Measurements from ENCODE around the gene ZNF418.
"Not testable (repeated sequence)": the region's sequence is repeated elsewhere in the genome, so short reads cannot be mapped to it uniquely, and the experiment has no call there.

ZNF418 gene

DNA sequence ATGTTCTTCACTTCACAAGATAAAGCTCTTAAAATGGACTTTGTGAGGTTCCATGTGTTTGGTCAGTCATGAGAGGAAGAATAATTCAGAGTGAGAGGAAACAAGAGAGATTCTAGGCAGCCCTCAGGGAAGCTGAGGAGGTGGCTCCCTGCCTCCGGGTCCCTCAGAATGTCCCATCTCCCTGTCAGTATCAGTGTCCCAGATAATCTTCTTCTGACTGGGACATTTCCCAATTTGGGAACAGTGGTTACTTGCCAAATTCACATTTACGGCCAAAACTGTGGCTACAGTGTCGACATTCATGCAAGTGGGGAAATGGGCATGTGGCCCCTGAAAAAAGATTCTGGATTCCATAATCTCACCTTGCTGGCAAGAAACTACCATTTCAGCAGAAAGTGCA, 27.8 kb downstream of the ZNF418 start:
- DNase-seq (ENCODE audit: low read depth, low spot score), result no peak
- Histone ChIP-seq H3K36me3 (ENCODE audit: insufficient read depth, low read length) (peaks cover 39% of the 10 kb centered on the region), H3K27ac (no peak overlapping the region)

DNA sequence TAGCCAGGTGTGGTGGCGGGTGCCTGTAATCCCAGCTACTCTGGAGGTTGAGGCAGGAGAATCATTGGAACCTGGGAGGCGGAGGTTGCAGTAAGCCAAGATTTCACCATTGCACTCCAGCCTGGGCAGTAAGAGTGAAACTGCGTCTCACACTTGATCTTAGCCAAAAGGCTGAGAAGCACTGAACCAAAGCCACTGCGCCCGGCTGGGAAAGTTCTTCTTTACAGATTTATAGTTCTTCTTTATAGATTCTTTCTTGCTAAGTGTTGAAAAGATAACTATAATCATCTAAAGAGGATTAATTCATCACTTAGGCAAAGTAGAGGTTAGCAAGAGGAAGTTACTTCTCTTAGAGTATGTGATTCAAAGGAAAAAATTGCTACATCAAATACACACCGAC, 29.9 kb downstream of the ZNF418 start:
- no peak overlapping the region for H3K4me3 ChIP-seq
- peaks cover 19% of the 10 kb centered on the region; the same call in 1 of the 2 replicates for H3K36me3 ChIP-seq (ENCODE audit: insufficient read depth, low read length)
- TF ChIP-seq FOXP2 (optimal IDR thresholded peaks at IDR 0.05; ENCODE audit: control extremely low read depth, extremely low read length, insufficient read depth), result no peak
- no peak for TF ChIP-seq POLR2AphosphoS5 (IDR thresholded peaks at IDR 0.05; ENCODE audit: borderline replicate concordance, low read depth, low read length)
- TF ChIP-seq EZH2 (IDR thresholded peaks at IDR 0.05), result no peak
- H3K27ac ChIP-seq, result no peak overlapping the region
- no peak overlapping the region for H3K9ac ChIP-seq (ENCODE audit: insufficient read length)
- H3K9me3 ChIP-seq (ENCODE audit: low read depth, low read length), result 0 out of 2 replicates have a peak, but pooled peaks cover 2% of the 10 kb centered on the region
- no peak for DNase-seq (ENCODE audit: low read depth, low spot score)

More for the DNA sequence above, 27.8 kb downstream of the ZNF418 start:
- no peak overlapping the region for H3K4me3 ChIP-seq
- H3K9ac ChIP-seq (ENCODE audit: insufficient read length), result no peak overlapping the region
- TF ChIP-seq FOXP2 (optimal IDR thresholded peaks at IDR 0.05; ENCODE audit: control extremely low read depth, extremely low read length, insufficient read depth), result no peak
- no peak for TF ChIP-seq EZH2 (IDR thresholded peaks at IDR 0.05)
- no peak for TF ChIP-seq POLR2AphosphoS5 (IDR thresholded peaks at IDR 0.05; ENCODE audit: borderline replicate concordance, low read depth, low read length)
- H3K9me3 ChIP-seq (ENCODE audit: low read depth, low read length), result 0 out of 2 replicates have a peak, but pooled peaks cover 2% of the 10 kb centered on the region

DNA sequence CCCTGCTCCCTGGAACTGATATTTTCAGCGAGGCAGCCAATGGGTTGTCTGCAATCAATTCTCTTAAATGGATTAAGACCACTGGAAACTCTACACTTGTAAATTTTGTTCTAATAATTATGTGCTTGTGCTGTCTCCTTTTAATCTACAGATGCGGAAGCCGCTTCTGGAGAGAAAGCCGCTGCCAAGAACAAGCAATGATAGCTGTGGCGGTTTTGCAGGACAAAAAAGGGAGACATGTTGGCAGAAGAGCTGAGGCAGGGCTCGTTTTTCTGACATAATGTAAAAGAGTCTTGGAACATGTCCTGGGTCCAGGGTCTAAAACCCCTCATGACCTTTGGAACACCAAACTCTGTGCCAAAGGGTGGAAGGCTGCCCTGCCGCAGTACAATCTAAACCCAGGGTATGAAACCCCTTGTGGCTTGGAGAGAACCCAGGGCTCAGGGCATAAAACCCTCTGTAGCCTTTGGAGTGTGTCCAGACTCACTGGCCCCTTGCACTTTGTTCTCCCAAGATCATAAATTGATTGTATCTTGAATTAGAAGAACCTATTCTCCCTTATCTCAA, 31.5 kb downstream of the ZNF418 start:
- Histone ChIP-seq H3K4me3 (no peak overlapping the region), H3K27ac (no peak overlapping the region), H3K36me3 (ENCODE audit: insufficient read depth, low read length) (peaks cover 13% of the 10 kb centered on the region; the same call in 1 of the 2 replicates), H3K9me3 (ENCODE audit: low read depth, low read length) (0 out of 2 replicates have a peak, but pooled peaks cover 2% of the 10 kb centered on the region), H3K9ac (ENCODE audit: insufficient read length) (no peak overlapping the region)
- TF ChIP-seq POLR2AphosphoS5 (IDR thresholded peaks at IDR 0.05; ENCODE audit: borderline replicate concordance, low read depth, low read length) (no peak), FOXP2 (optimal IDR thresholded peaks at IDR 0.05; ENCODE audit: control extremely low read depth, extremely low read length, insufficient read depth) (no peak), EZH2 (IDR thresholded peaks at IDR 0.05) (no peak)
- DNase-seq (ENCODE audit: low read depth, low spot score), result no peak

DNA sequence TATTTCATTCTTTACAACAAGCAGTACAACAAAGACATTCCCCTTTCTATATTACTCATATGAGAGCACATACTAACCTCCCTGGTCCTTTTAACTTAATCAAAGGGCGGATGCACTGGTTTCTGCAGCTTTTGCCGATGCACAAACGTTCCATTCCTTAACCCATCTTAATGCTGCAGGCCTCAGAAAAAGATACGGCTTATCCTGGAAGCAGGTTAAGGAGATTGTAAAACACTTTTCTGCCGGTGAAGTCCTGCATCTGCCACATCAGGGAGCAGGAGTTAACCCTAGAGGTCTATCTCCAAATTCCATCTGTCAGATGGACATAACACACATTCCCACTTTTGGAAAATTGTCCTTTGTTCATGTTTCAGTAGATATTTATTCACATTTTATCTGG, 34.9 kb downstream of the ZNF418 start:
- no peak for DNase-seq (ENCODE audit: low read depth, low spot score)
- Histone ChIP-seq H3K9me3 (ENCODE audit: low read depth, low read length) (no peaks in the 10 kb centered on the region), H3K27ac (no peak overlapping the region), H3K9ac (ENCODE audit: insufficient read length) (no peak overlapping the region), H3K36me3 (ENCODE audit: insufficient read depth, low read length) (no peaks in the 10 kb centered on the region), H3K4me3 (no peak overlapping the region)
- TF ChIP-seq FOXP2 (optimal IDR thresholded peaks at IDR 0.05; ENCODE audit: control extremely low read depth, extremely low read length, insufficient read depth) (no peak), POLR2AphosphoS5 (IDR thresholded peaks at IDR 0.05; ENCODE audit: borderline replicate concordance, low read depth, low read length) (no peak), EZH2 (IDR thresholded peaks at IDR 0.05) (no peak)

DNA sequence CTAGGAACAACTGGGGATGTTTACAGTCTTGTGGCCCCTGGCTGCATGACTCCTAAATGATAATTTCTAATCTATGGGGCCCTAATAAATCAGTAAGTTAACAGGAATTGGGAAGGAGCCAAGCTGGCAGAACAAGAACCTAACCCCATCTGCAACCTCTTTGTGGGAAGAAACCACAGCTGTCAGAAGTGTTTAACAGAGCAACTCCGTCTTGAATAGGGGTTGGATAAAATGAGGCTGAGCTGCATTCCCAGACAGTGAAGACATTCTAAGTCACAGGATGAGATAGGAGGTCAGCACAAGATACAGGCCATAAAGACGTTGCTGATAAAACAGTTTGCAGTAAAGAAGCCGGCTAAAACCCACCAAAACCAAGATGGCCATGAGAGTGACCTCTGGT, 44.5 kb downstream of the ZNF418 start:
- not testable (repeated sequence) for H3K4me3 ChIP-seq; H3K9me3 ChIP-seq (ENCODE audit: low read depth, low read length); H3K27ac ChIP-seq; H3K9ac ChIP-seq (ENCODE audit: insufficient read length); DNase-seq (ENCODE audit: low read depth, low spot score)
- peaks cover 21% of the 10 kb centered on the region for H3K36me3 ChIP-seq (ENCODE audit: insufficient read depth, low read length)

DNA sequence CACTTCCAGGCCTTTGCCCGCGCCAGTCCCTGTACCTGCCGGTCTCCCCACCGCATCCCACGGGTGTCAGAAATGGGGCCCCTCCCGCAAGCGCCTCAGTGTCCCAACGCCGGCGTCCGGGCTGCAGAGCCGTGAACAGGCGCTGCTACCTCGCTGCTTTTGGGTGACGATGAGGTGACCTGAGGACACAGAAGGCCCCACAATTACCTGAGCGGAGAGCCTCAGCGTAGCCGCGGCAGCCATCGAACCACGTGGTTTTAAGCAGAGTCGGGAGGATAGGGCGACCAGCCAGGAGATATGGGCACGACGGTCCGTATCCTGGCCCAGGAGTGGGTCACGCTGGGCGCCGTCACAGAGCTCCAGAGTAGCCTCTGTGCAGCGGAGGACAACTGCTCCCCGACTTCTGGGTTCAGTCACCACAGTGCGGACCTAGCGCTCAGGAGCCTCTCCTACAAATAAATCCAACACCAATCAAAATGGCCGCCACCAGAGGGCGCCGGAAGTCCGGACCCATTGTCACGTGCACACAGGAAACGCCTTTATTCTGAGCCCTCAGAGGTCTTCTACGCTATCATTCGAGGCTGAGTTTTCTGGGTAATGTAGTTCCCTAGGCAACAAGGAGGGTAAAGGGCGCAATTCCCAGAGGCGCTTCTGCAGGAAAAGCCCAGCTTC, 46.5 kb downstream of the ZNF418 start, which contains the start of gene ZNF814:
TSS of gene ZNF814 (minus strand) at position 478 of the 672 bp plus-strand sequence. CDS start at position 243, 235 bp downstream.
- Histone ChIP-seq H3K9me3 (ENCODE audit: low read depth, low read length) (no peaks in the 10 kb centered on the region; the same call in 1 of the 2 replicates), H3K27ac (no peak within 1 kb of the TSS)

DNA sequence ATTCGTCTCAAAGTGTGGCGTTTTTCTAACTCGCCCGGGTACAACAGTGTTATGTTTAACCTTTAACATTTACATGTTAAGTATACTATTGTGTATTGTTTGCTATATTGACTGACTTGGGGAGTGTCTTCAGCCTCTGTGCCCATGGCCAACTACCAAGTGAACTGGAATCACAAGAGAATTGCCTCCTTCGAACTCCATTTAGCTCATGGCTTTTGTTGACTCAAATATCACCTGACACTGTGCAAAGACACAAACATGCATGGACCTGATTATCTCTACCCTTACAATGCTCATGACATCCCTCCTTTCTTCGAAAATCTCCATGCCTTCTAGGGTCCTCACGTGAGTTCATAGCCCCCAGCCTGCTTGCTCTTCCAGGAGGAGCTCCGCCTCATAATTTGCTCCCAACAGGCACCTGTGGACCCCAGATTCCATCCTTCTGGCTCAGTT, 47.1 kb downstream of the ZNF418 start:
- Histone ChIP-seq H3K9me3 (ENCODE audit: low read depth, low read length) (no peaks in the 10 kb centered on the region; the same call in 1 of the 2 replicates), H3K27ac (no peak overlapping the region), H3K9ac (ENCODE audit: insufficient read length) (peak overlapping the region; percentile 61), H3K4me3 (peak overlapping the region; percentile 76), H3K36me3 (ENCODE audit: insufficient read depth, low read length) (peaks cover 41% of the 10 kb centered on the region)
- TF ChIP-seq FOXP2 (optimal IDR thresholded peaks at IDR 0.05; ENCODE audit: control extremely low read depth, extremely low read length, insufficient read depth) (no peak), POLR2AphosphoS5 (IDR thresholded peaks at IDR 0.05; ENCODE audit: borderline replicate concordance, low read depth, low read length) (no peak), EZH2 (IDR thresholded peaks at IDR 0.05) (no peak)
- no peak for DNase-seq (ENCODE audit: low read depth, low spot score)

More for the DNA sequence above, 46.5 kb downstream of the ZNF418 start, which contains the start of gene ZNF814:
- H3K9ac ChIP-seq (ENCODE audit: insufficient read length), result peak within 1 kb of the TSS; percentile 61
- H3K4me3 ChIP-seq, result peak within 1 kb of the TSS; percentile 76
- peaks cover 38% of the 10 kb centered on the region for H3K36me3 ChIP-seq (ENCODE audit: insufficient read depth, low read length)
- peak; percentile 71 for DNase-seq (ENCODE audit: low read depth, low spot score)
- TF ChIP-seq EZH2 (IDR thresholded peaks at IDR 0.05), result no peak
- peak; percentile 78; the same call in 1 of the 2 replicates for TF ChIP-seq POLR2AphosphoS5 (IDR thresholded peaks at IDR 0.05; ENCODE audit: borderline replicate concordance, low read depth, low read length)

DNA sequence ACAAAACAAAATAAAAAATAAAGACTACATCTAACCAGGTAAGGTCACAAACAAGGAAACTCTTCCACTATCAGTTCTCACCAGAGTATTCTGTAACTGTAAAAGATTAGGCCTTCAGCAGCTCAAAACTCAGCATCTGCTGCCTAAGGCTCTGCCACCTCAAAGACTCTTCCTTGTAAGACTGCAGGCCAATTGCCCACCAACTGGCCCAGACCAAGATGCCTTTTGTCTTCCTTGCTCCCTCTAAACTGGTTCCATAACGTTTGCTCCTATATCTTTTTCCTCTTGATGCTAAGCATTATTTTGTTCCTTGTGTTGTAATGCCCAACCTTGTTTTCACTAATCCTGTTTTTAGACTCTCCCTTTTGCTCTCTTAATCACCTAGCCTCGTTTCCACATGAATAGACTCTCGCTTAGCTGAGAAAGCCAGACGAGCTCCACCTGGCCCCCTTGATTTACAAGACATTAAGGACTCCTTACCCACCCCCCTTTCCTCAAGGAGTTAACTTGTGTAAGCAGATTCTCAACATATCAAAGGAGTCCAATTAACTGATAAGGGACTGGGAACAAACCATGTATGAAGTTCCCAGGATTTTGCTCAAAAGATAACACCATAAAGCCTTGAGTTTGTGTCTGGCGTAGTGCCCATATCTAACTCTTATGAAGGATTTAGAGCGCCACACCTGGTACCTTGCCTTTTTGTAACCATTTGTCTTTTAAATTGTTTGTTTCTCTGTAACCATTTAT, 47.8 kb downstream of the ZNF418 start:
- no peak overlapping the region for H3K27ac ChIP-seq
- no peaks in the 10 kb centered on the region; the same call in 1 of the 2 replicates for H3K9me3 ChIP-seq (ENCODE audit: low read depth, low read length)
- H3K4me3 ChIP-seq, result peak overlapping the region; percentile 76; the same call in 1 of the 2 replicates
- DNase-seq (ENCODE audit: low read depth, low spot score), result no peak
- H3K36me3 ChIP-seq (ENCODE audit: insufficient read depth, low read length), result peaks cover 46% of the 10 kb centered on the region
- no peak for TF ChIP-seq POLR2AphosphoS5 (IDR thresholded peaks at IDR 0.05; ENCODE audit: borderline replicate concordance, low read depth, low read length)
- TF ChIP-seq EZH2 (IDR thresholded peaks at IDR 0.05), result no peak
- TF ChIP-seq FOXP2 (optimal IDR thresholded peaks at IDR 0.05; ENCODE audit: control extremely low read depth, extremely low read length, insufficient read depth), result no peak
- H3K9ac ChIP-seq (ENCODE audit: insufficient read length), result no peak overlapping the region
